GM12878 (cell line): ENCODE measurements around the gene HPF1. TPM values are rescaled to one million over a fixed set of nuclear protein-coding genes. Genes with fewer than 3 reads are reported as not detected.

ENCODE experiments used
- ATAC-seq: fragments of 200-7000 bp; cut with Tn5 transposase; 3 replicates; pipeline ENCODE4 v1.9.1; 2020; ENCODE audit warnings: mild to moderate bottlenecking, moderate library complexity
- BruUV-seq: library from RNA; stranded (reverse); fragments of 400-500 nt; replicated peaks from 2 replicates; lab custom pipeline; 2021; lab: Mats Ljungman, UMichigan
- CTCF ChIA-PET: fragments of 300-600 bp; sonication (Branson Sonifier 250); formaldehyde crosslinking; extraction: SDS; loops from one replicate; lab custom pipeline; 2021; ENCODE audit warnings: inconsistent platforms; lab: Yijun Ruan, JAX
- POLR2A ChIA-PET: fragments of 350-600 bp; formaldehyde crosslinking; extraction: SDS; loops from one replicate; lab custom pipeline; 2021; ENCODE audit warnings: inconsistent platforms; lab: Charles Lee
- RAD21 ChIA-PET: fragments of 300-600 bp; sonication (Branson Sonifier 250); formaldehyde crosslinking; loops from one replicate; lab custom pipeline; 2023; ENCODE audit warnings: antibody characterized with exemption; ENCODE audit not compliant: unreplicated experiment; lab: Charles Lee
- SMC1A ChIA-PET: fragments of 300-600 bp; sonication (Branson Sonifier 250); formaldehyde crosslinking; loops from one replicate; lab custom pipeline; 2023; ENCODE audit not compliant: unreplicated experiment, uncharacterized antibody; lab: Charles Lee
- DNase-seq: peaks from one replicate; pipeline ENCODE4 v3.0.0-alpha.2; 2011; ENCODE audit warnings: low read depth, low spot score
- FAIRE-seq: peaks from 3 replicates; lab custom pipeline; 2011; peaks lifted over from hg19 to GRCh38; lab: Jason Lieb, UNC
- H2AFZ ChIP-seq: 2 replicates; pipeline ENCODE4 v1.6.0; 2011; ENCODE audit warnings: low read depth, low read length, control low read depth; ENCODE audit not compliant: control insufficient read depth
- H3K27ac ChIP-seq: 2 replicates; pipeline ENCODE4 v1.5.1; 2011; ENCODE audit warnings: control low read depth; ENCODE audit not compliant: control insufficient read depth, insufficient read depth
- H3K27me3 ChIP-seq, 2 experiments: replicated peaks in 1 of 2; 2 replicates each; pipeline versions ENCODE4 v1.6.0 to v1.6.1; 2011; ENCODE audit warnings: low read length in 1 of 2; ENCODE audit not compliant: control insufficient read depth in 2 of 2, insufficient read depth in 2 of 2
- H3K36me3 ChIP-seq, 2 experiments: 2 replicates each; pipeline ENCODE4 v1.5.1; 2011; ENCODE audit warnings: low read length in 1 of 2; ENCODE audit not compliant: control insufficient read depth in 2 of 2, insufficient read depth in 2 of 2
- H3K4me1 ChIP-seq: 2 replicates; pipeline ENCODE4 v1.6.1; 2011; ENCODE audit warnings: mild to moderate bottlenecking, low read length, moderate library complexity, mixed read lengths; ENCODE audit not compliant: control insufficient read depth, insufficient read depth
- H3K4me2 ChIP-seq: 2 replicates; pipeline ENCODE4 v1.6.0; 2011; ENCODE audit warnings: control low read depth; ENCODE audit not compliant: control insufficient read depth, insufficient read depth
- H3K4me3 ChIP-seq: fragments of 200-600 bp; sonication (generic); 2 replicates; pipeline ENCODE4 v1.5.1; 2016
- H3K79me2 ChIP-seq: 2 replicates; pipeline ENCODE4 v1.6.0; 2011; ENCODE audit warnings: low read length; ENCODE audit not compliant: control insufficient read depth, insufficient read depth
- H3K9ac ChIP-seq: 2 replicates; pipeline ENCODE4 v1.8.0; 2011; ENCODE audit warnings: low read length, control low read depth, mixed read lengths; ENCODE audit not compliant: control insufficient read depth, insufficient read depth
- H3K9me3 ChIP-seq: replicated peaks from 3 replicates; pipeline ENCODE4 v1.5.1; 2011; ENCODE audit warnings: mild to moderate bottlenecking, low read length; ENCODE audit not compliant: control insufficient read depth, insufficient read depth
- H4K20me1 ChIP-seq: 2 replicates; pipeline ENCODE4 v1.6.0; 2011; ENCODE audit not compliant: control insufficient read depth, insufficient read depth
- ATF7 ChIP-seq: fragments of 450-650 bp; IDR thresholded peaks from 2 replicates; pipeline ENCODE4 v1.6.1; 2016; ENCODE audit warnings: low read depth, mild to moderate bottlenecking
- CEBPB ChIP-seq, 2 experiments: fragments of 150-350 bp in 1 of 2; IDR thresholded peaks; 2 replicates each; pipeline ENCODE4 v1.6.1; 2012 to 2014; ENCODE audit warnings: low read depth in 2 of 2, low read length in 2 of 2, borderline replicate concordance in 1 of 2, inconsistent platforms in 1 of 2
- CHD4 ChIP-seq: fragments of 200-600 bp; sonication (generic); IDR thresholded peaks from 2 replicates; pipeline ENCODE4 v1.6.1; 2016; ENCODE audit warnings: mild to moderate bottlenecking
- EGR1 ChIP-seq, 2 experiments: IDR thresholded peaks; 1 replicate in 1 of 2; 2 replicates in 1 of 2; pipeline ENCODE4 v1.6.1; 2011 to 2012; ENCODE audit warnings: low read depth in 2 of 2, low read length in 2 of 2, borderline replicate concordance in 1 of 2, mild to moderate bottlenecking in 1 of 2, moderate library complexity in 1 of 2
- KLF5 ChIP-seq: fragments of 450-650 bp; IDR thresholded peaks from 2 replicates; pipeline ENCODE4 v1.6.1; 2014; ENCODE audit warnings: mild to moderate bottlenecking; ENCODE audit not compliant: partially characterized antibody
- MEF2A ChIP-seq: IDR thresholded peaks from 2 replicates; pipeline ENCODE4 v1.6.1; 2011; ENCODE audit warnings: low read depth, mild to moderate bottlenecking, low read length, moderate library complexity; ENCODE audit not compliant: insufficient read depth
- RBBP5 ChIP-seq: fragments of 200-600 bp; sonication (generic); conservative IDR thresholded peaks from 2 replicates; pipeline ENCODE4 v1.6.1; 2016
- RFX5 ChIP-seq: IDR thresholded peaks from 2 replicates; pipeline ENCODE4 v1.6.1; 2011; ENCODE audit warnings: low read depth, low read length, improper control_type of control experiment
- SKIL ChIP-seq: fragments of 450-650 bp; IDR thresholded peaks from 2 replicates; pipeline ENCODE4 v1.6.1; 2017; ENCODE audit warnings: mild to moderate bottlenecking, low read depth, inconsistent platforms; ENCODE audit not compliant: poor library complexity, severe bottlenecking
- SMAD5 ChIP-seq: IDR thresholded peaks from 2 replicates; pipeline ENCODE4 v1.6.1; 2016; ENCODE audit warnings: antibody characterized with exemption, low read depth
- SRF ChIP-seq, 2 experiments: IDR thresholded peaks; 2 replicates each; pipeline ENCODE4 v1.6.1; 2011; ENCODE audit warnings: low read depth in 2 of 2, low read length in 2 of 2, mild to moderate bottlenecking in 1 of 2, moderate library complexity in 1 of 2
- YY1 ChIP-seq: IDR thresholded peaks from 2 replicates; pipeline ENCODE4 v1.6.1; 2011; ENCODE audit warnings: low read depth, mild to moderate bottlenecking, low read length
- WGBS: methylation state at CpG from one replicate; pipeline ENCODE4 v1.1.6; 2016; ENCODE audit warnings: low lambda C conversion rate; ENCODE audit not compliant: insufficient replicate concordance, insufficient coverage; ENCODE audit errors: missing lambda C conversion rate; 5-methylcytosine and 5-hydroxymethylcytosine counted together
- in situ Hi-C: fragments of 300-500 bp; cut with MboI; formaldehyde crosslinking; loops from 9 replicates; pipeline ENCODE4 v1.14.3; 2018; ENCODE audit warnings: mixed read lengths
- intact Hi-C: fragments of 100-400 bp; cut with micrococcal nuclease; formaldehyde crosslinking; loops from one replicate; pipeline ENCODE4 v1.14.2; 2022; ENCODE audit not compliant: unreplicated experiment
- polyA plus RNA-seq, 11 experiments: library from polyadenylated mRNA; depleted of rRNA in 4 of 11; unstranded in 6 of 11; stranded (reverse) in 5 of 11; fragments of >200 nt; fragmentation: Nextera tagmentation in 4 of 11; fragmentation: Illumina TruSeq in 1 of 11; extraction: Ambion mirVana in 4 of 11; extraction: Trizol in 1 of 11; gene quantifications; 1 replicate in 1 of 11; 2 replicates in 10 of 11; pipeline versions ENCODE4 v1.2.1 to v1.2.3, GENCODE V29; 2011 to 2016; ENCODE audit warnings: inconsistent platforms in 2 of 11, missing spikeins in 2 of 11, low read depth in 1 of 11
- total RNA-seq, 4 experiments: library from RNA; depleted of rRNA in 3 of 4; stranded (reverse); fragments of >200 nt in 3 of 4; fragmentation: Illumina TruSeq in 1 of 4; extraction: Trizol in 1 of 4; gene quantifications; 2 replicates each; pipeline versions ENCODE4 v1.2.1 to v1.2.3, GENCODE V29; 2013 to 2021

HPF1 gene
- total and polyA plus RNA-seq, 10 of the 15 experiments (the other 5 are each of a cell fraction or from before 2014, with no cell fraction given): 31.2 to 93.5 (median 48.7) TPM

- DNase-seq (no peak), ATAC-seq (no peak), FAIRE-seq (no peak)
- no peaks in the 10 kb centered on the region for H4K20me1 ChIP-seq
- H3K27ac ChIP-seq: no peak overlapping the region
- WGBS: 97% methylated on average over 2 of the region's 2 CpGs
- no peaks in the 10 kb centered on the region for H3K27me3 ChIP-seq
- ChIA-PET POLR2A (no interaction called here), SMC1A (no interaction called here), RAD21 (no interaction called here), CTCF (no interaction called here)
- peaks cover 0 to 15% of the 10 kb centered on the region in 2 experiments; a peak in 1 of 4 replicates for H3K36me3 ChIP-seq
- no peak overlapping the region for H3K4me3 ChIP-seq
- no peak overlapping the region for H3K9ac ChIP-seq
- H2AFZ ChIP-seq: no peak overlapping the region
- H3K9me3 ChIP-seq: no peaks in the 10 kb centered on the region
- in situ Hi-C loops (no loop called here), intact Hi-C loops (no loop called here)
- no TSS peak for BruUV-seq
- no peak overlapping the region for H3K4me2 ChIP-seq
- no peaks in the 10 kb centered on the region for H3K4me1 ChIP-seq
- H3K79me2 ChIP-seq: no peaks in the 10 kb centered on the region
- no peak for TF ChIP-seq SKIL
- no peak for TF ChIP-seq SMAD5
- no peak for TF ChIP-seq ATF7
- TF ChIP-seq YY1: no peak
- no peak for TF ChIP-seq MEF2A
- no peak for TF ChIP-seq KLF5
- TF ChIP-seq EGR1 (IDR thresholded peaks at IDR 0.05; ENCODE audit: borderline replicate concordance in 1 of 2, low read depth in 2 of 2, low read length in 2 of 2): no peak
- no peak for TF ChIP-seq CEBPB (IDR thresholded peaks at IDR 0.05; ENCODE audit: borderline replicate concordance in 1 of 2, low read depth in 2 of 2, low read length in 2 of 2)
- no peak for TF ChIP-seq CHD4
- no peak for TF ChIP-seq RBBP5
- TF ChIP-seq SRF (IDR thresholded peaks at IDR 0.05; ENCODE audit: low read depth in 2 of 2, low read length in 2 of 2): no peak
- no peak for TF ChIP-seq RFX5
These were observed 49.6 kb downstream of the HPF1 start for GRCh38 chr4:169707958-169708643.
